Spleen (tissue), 7 donors: ENCODE results near the gene BNC2.

Experiments
- CTCF ChIP-seq, 11 experiments: fragments of 200-600 bp in 7 of 11; fragments of 450-650 bp in 4 of 11; sonication (generic) in 4 of 11; IDR thresholded peaks in 8 of 11; conservative IDR thresholded peaks in 3 of 11; 1 replicate in 7 of 11; 2 replicates in 4 of 11; pipeline versions ENCODE4 v1.4.0 to v1.8.0; 2016 to 2021; ENCODE audit warnings: antibody characterized with exemption in 11 of 11, inconsistent platforms in 4 of 11, mild to moderate bottlenecking in 1 of 11
- POLR2A ChIP-seq, 3 donors: fragments of 450-650 bp; IDR thresholded peaks; one replicate each; pipeline ENCODE4 v1.5.1; 2017; ENCODE audit warnings: antibody characterized with exemption in 3 of 3, mild to moderate bottlenecking in 1 of 3
- POLR2AphosphoS5 ChIP-seq, 3 donors: sonication (generic); formaldehyde crosslinking; IDR thresholded peaks; one replicate each; pipeline ENCODE4 v1.5.1; 2017; ENCODE audit warnings: antibody characterized with exemption in 3 of 3
- donor health status: DM: no; HTN: no; CAD: no; lungs with moderate emphysema.
- donor health status: DM: no; HTN: no; CAD: no.
- donor health status: DM: no; HTN: no; CAD: no.

DNA sequence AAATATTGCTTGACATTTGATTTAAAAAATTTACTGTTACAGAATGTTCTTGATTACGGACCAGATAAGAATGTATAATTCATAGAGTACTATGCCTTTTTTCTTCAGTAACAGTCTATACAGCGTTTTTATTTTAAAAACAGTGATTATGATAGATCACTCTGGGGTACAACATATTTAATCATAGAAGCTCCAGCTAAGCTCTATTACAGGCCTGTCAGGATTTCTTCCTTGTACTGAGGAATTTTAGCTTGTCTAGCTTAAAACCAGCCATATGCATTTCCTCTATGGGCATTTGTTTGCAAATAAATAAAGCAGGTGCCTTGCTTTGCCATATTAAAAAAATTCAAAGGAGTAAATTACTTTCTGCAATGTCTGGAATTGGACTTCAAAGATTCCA is 423.8 kb downstream of the BNC2 start:
- TF ChIP-seq CTCF (IDR thresholded peaks at IDR 0.05 in 8 of 11, conservative IDR thresholded peaks at IDR 0.05 in 3 of 11), result no peak
- no peak for TF ChIP-seq POLR2A (IDR thresholded peaks at IDR 0.05)
- no peak for TF ChIP-seq POLR2AphosphoS5 (IDR thresholded peaks at IDR 0.05)
